GM12878 (cell line): ENCODE results near the gene TM9SF2. TPM values are rescaled to one million over a fixed set of nuclear protein-coding genes. Genes with fewer than 3 reads are reported as not detected.
A peak's percentile ranks its signal among the peaks of the same experiment; 100 is the strongest.

Source experiments
- BCL3 ChIP-seq: IDR thresholded peaks from 2 replicates; pipeline ENCODE4 v1.6.1; 2011; ENCODE audit warnings: borderline replicate concordance, low read depth, mild to moderate bottlenecking, moderate library complexity, low read length; ENCODE audit not compliant: insufficient read depth, poor library complexity, severe bottlenecking
- BHLHE40 ChIP-seq, 2 experiments: fragments of 450-650 bp in 1 of 2; IDR thresholded peaks; 2 replicates each; pipeline ENCODE4 v1.6.1; 2011 to 2017; ENCODE audit warnings: low read depth in 2 of 2, borderline replicate concordance in 1 of 2, improper control_type of control experiment in 1 of 2, low read length in 1 of 2, mild to moderate bottlenecking in 1 of 2
- DPF2 ChIP-seq: fragments of 450-650 bp; IDR thresholded peaks from 2 replicates; pipeline ENCODE4 v1.6.1; 2017; ENCODE audit warnings: mild to moderate bottlenecking
- E4F1 ChIP-seq: fragments of 450-650 bp; IDR thresholded peaks from 2 replicates; pipeline ENCODE4 v1.6.1; 2018; ENCODE audit warnings: borderline replicate concordance, mild to moderate bottlenecking; ENCODE audit not compliant: partially characterized antibody
- EGR1 ChIP-seq, 2 experiments: IDR thresholded peaks; 1 replicate in 1 of 2; 2 replicates in 1 of 2; pipeline ENCODE4 v1.6.1; 2011 to 2012; ENCODE audit warnings: low read depth in 2 of 2, low read length in 2 of 2, borderline replicate concordance in 1 of 2, mild to moderate bottlenecking in 1 of 2, moderate library complexity in 1 of 2
- ESRRA ChIP-seq: IDR thresholded peaks from 2 replicates; pipeline ENCODE4 v1.6.1; 2012; ENCODE audit warnings: mild to moderate bottlenecking, low read length, improper control_type of control experiment
- MAX ChIP-seq: IDR thresholded peaks from 2 replicates; pipeline ENCODE4 v1.6.1; 2012; ENCODE audit warnings: low read depth, low read length, improper control_type of control experiment
- MLLT1 ChIP-seq: fragments of 450-650 bp; IDR thresholded peaks from 2 replicates; pipeline ENCODE4 v1.6.1; 2016; ENCODE audit warnings: mild to moderate bottlenecking
- NKRF ChIP-seq: fragments of 450-650 bp; conservative IDR thresholded peaks from 2 replicates; pipeline ENCODE4 v1.6.1; 2017; ENCODE audit warnings: mild to moderate bottlenecking, moderate library complexity
- POLR2AphosphoS2 ChIP-seq: IDR thresholded peaks from 2 replicates; pipeline ENCODE4 v1.6.1; 2011; ENCODE audit warnings: low read depth, mild to moderate bottlenecking, low read length, improper control_type of control experiment, moderate library complexity
- TCF3 ChIP-seq: IDR thresholded peaks from 2 replicates; pipeline ENCODE4 v1.6.1; 2012; ENCODE audit warnings: low read depth, mild to moderate bottlenecking, low read length, borderline replicate concordance; ENCODE audit not compliant: insufficient read depth
- USF1 ChIP-seq: IDR thresholded peaks from 2 replicates; pipeline ENCODE4 v1.6.1; 2011; ENCODE audit warnings: borderline replicate concordance, low read depth, mild to moderate bottlenecking, moderate library complexity, mixed read lengths, low read length; ENCODE audit not compliant: insufficient read depth; ENCODE audit errors: extremely low read length
- ZBTB4 ChIP-seq: fragments of 450-650 bp; formaldehyde crosslinking; IDR thresholded peaks from 2 replicates; pipeline ENCODE4 v1.4.0; 2022; ENCODE audit warnings: mild to moderate bottlenecking, moderate library complexity
- ZNF24 ChIP-seq: fragments of 450-650 bp; IDR thresholded peaks from 2 replicates; pipeline ENCODE4 v1.6.1; 2017; ENCODE audit warnings: antibody characterized with exemption, mild to moderate bottlenecking
- polyA plus RNA-seq, 11 experiments: library from polyadenylated mRNA; depleted of rRNA in 4 of 11; unstranded in 6 of 11; stranded (reverse) in 5 of 11; fragments of >200 nt; fragmentation: Nextera tagmentation in 4 of 11; fragmentation: Illumina TruSeq in 1 of 11; extraction: Ambion mirVana in 4 of 11; extraction: Trizol in 1 of 11; gene quantifications; 1 replicate in 1 of 11; 2 replicates in 10 of 11; pipeline versions ENCODE4 v1.2.1 to v1.2.3, GENCODE V29; 2011 to 2016; ENCODE audit warnings: inconsistent platforms in 2 of 11, missing spikeins in 2 of 11, low read depth in 1 of 11
- total RNA-seq, 4 experiments: library from RNA; depleted of rRNA in 3 of 4; stranded (reverse); fragments of >200 nt in 3 of 4; fragmentation: Illumina TruSeq in 1 of 4; extraction: Trizol in 1 of 4; gene quantifications; 2 replicates each; pipeline versions ENCODE4 v1.2.1 to v1.2.3, GENCODE V29; 2013 to 2021

Gene TM9SF2
- total and polyA plus RNA-seq, 10 of the 15 experiments (the other 5 are each of a cell fraction or from before 2014, with no cell fraction given), result 34.6 to 128 (median 79.2) TPM

- TF ChIP-seq MLLT1, result no peak
- TF ChIP-seq NKRF, result peak; percentile 69; the same call in 1 of the 2 replicates
- TF ChIP-seq POLR2AphosphoS2, result 0 out of 2 replicates have a peak, but pooled peaks have one; percentile 41
- peak in 1 of 2 experiments; percentile 64; a peak in 2 of 4 replicates for TF ChIP-seq BHLHE40 (IDR thresholded peaks at IDR 0.05; ENCODE audit: borderline replicate concordance in 1 of 2, low read depth in 2 of 2, low read length in 1 of 2)
- TF ChIP-seq MAX, result 0 out of 2 replicates have a peak, but pooled peaks have one; percentile 27
- peak in 1 of 2 experiments; percentile 83; a peak in 2 of 3 replicates for TF ChIP-seq EGR1 (IDR thresholded peaks at IDR 0.05; ENCODE audit: borderline replicate concordance in 1 of 2, low read depth in 2 of 2, low read length in 2 of 2)
- 0 out of 2 replicates have a peak, but pooled peaks have one; percentile 27 for TF ChIP-seq TCF3
- no peak for TF ChIP-seq E4F1
- TF ChIP-seq BCL3, result no peak
- no peak for TF ChIP-seq ZBTB4 (CRISPR knock-in tag)
- TF ChIP-seq ESRRA, result peak; percentile 78; the same call in 1 of the 2 replicates
- peak; percentile 77; the same call in 1 of the 2 replicates for TF ChIP-seq DPF2
- TF ChIP-seq ZNF24, result 0 out of 2 replicates have a peak, but pooled peaks have one; percentile 41
- TF ChIP-seq USF1, result no peak
Measured at GRCh38 chr13:99606324-99607066, 105.2 kb downstream of the TM9SF2 start, which contains the start of gene CLYBL (continued).
